HG02623 (cell line): ENCODE measurements around the gene SULT4A1.

Experiments
- ATAC-seq: cut with Tn5 transposase; IDR thresholded peaks from one replicate; pipeline ENCODE4 v1.9.1; 2021; ENCODE audit warnings: moderate library complexity; ENCODE audit not compliant: unreplicated experiment

The SULT4A1 gene

DNA sequence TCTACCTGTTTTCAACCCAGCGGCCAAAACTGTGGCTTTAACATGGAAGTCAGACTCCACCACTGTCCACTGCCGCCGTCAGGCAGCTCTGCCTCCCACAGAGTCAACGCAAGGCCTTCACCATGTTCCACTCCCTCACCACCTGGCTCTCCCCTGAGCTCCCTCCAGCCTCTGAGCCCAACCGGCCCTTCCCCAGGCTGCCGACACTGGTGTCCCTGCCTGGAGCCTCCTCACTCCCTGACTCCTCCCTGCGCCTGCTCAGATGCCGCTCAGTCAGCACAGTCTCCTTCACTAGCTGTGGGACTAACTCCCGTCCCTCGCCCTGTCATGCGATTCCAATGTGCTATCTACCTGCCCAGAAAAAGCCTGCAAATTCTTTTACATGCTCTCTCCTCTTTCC lies 16.3 kb downstream of the SULT4A1 start:
- no peak for ATAC-seq

DNA sequence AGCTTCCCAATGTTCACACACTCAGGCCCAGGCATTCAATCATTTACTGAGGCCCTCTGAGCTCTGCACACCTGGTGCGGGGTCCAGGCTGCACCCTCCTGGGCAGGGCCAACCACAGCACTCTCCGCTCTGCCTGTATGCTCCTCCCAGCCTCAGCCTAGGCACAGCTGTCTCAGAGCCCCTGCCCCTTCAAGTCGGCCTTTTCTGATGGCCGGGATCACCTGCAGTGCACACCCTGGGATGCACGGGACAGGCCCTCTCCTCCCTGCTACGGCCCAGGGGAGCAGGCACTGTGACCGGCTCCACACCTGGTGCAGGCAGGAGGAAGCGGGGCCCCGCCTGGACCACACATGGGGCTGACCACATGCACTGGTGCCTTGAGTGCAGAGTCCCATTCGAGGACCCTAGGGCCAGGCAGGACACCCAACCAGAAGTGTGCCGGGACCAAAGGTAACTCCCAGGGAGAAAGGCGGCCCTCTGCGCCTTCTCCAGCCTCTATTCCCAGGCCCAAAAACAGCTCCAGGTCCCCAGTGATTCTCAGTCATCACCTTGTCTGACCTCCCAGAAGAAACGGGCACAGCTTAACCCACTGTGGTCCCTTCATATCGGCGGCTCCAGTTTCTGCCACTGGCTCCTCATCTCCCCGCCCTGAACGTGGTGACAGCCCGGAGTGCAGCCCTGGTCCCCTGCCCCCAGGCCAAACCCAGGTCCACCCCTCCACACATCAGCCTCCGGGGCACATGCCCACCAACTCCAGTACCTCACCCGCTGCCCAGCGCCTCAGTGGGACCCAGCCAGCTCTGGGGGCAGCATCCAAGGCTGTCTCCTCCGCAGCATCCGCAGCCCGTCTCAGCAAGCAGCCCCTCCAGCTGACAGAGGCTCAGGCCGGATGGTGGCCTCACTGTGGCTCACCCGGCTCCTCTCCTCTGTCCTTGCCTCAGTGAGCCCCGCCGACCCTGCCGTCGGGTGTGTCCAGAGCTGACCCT lies 17.5 kb downstream of the SULT4A1 start:
- no peak for ATAC-seq

DNA sequence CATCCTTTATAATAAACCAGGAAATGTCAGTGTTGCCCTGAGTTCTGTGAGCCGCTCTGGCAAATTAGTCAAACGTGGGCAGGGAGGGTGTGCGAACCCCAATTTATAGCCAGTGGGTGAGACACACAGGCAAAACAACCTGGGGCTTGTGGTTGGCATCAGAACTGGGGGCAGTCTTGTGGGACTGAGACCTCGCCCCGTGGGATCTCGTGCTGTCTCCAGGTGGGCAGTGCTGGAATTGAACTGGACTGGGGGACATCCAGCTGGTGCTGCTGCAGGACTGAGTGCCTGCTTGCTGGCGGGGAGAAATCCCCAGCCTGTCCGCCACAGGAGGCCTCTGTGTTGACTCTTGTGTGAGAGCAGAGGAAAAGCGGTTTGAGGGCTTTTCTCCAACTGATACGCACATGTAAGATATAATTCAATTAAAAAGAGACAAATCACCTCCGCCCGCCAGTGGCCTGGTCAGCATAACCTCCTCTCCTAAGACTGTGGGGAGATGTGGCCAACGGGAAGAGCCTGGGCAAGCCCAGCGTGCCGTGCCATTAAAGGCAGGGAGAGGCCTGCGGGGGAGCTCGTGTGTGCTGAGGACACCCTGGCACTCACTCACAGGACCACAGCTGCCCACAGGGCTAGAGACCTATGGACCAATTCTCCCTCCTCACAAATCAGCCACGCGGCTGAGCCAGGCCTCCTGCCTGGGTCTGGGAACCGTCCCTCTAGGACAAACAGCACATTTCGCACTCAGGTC lies 18.4 kb downstream of the SULT4A1 start:
- no peak for ATAC-seq

DNA sequence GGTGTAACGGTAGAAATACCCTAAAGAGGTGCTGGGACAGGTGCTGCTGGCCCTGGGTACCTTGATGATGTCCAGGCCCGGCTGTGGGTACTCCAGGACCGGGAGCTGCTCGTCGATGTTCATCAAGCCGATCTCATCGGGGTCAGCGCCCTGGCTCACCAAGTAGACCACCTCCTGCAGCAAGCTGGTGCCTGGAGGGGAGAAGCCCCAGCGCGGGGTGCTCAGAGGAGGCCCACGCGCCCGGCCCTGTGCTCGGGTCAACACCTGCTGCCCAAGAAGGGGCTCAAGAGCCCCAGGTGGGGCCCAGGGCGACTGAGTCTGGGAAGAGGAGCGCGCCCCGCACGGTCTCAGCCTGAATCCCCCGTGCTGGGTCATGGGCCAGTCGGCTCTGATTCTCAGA lies 20.6 kb downstream of the SULT4A1 start:
- ATAC-seq, result no peak

DNA sequence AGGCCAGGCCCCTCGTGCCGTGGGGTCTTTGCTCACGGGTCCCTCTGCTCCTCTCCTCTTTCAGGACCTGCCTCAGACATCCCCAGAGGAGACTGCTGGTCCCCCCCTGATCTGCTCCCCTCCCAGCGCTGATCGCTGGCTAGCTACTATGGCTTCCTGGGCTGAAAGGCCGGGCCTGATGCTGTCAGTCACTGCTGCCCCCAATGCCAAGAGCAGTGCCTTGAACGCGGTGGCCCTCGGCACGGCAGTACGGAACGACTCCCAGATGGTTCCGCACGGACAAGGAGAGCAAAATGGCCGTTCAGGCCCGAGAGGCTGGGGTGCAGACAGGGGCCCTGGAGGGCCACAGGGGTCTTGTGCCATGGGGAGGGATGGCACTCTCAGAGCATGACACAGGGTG lies 21.5 kb downstream of the SULT4A1 start:
- no peak for ATAC-seq

DNA sequence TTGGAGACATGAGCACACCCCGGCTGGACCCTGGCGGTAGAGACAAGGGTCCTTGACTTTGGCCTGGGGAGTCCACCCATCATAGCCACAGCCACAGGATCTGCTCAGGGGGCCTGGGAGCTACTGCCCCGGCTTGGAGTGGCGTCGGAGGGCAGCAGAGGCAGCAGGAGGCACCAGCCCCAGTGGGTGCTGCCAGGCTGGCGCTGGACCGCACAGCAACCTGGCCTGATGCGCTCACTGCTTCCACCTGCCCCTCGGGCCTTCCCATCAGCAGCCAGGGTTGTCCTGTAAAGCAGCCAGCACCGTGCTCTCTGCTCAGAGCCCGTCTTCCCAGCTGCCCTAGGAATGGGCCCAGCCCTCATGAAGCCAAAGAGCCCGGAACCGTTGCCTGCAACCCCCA lies 21.9 kb downstream of the SULT4A1 start:
- ATAC-seq, result no peak

DNA sequence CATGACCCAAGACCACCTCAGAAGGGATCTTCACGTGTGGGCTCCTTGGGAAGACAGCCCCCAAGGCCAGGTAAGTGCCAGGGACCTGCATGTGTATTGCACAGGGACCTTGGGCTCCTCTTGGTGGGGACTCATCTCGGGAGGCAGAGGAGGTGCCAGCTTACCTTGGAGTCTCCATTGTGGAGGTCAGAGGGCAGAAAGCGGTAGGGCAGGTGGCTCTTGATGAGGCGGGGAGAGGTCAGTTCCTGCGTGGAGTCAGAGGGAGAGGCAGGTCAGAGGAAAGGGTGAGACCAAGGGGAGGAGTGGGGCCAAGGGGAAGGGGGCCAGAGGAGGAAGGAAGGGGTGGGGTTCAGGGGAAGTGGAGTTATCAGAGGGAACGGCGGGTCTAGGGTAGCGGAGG lies 22.5 kb downstream of the SULT4A1 start:
- no peak for ATAC-seq

DNA sequence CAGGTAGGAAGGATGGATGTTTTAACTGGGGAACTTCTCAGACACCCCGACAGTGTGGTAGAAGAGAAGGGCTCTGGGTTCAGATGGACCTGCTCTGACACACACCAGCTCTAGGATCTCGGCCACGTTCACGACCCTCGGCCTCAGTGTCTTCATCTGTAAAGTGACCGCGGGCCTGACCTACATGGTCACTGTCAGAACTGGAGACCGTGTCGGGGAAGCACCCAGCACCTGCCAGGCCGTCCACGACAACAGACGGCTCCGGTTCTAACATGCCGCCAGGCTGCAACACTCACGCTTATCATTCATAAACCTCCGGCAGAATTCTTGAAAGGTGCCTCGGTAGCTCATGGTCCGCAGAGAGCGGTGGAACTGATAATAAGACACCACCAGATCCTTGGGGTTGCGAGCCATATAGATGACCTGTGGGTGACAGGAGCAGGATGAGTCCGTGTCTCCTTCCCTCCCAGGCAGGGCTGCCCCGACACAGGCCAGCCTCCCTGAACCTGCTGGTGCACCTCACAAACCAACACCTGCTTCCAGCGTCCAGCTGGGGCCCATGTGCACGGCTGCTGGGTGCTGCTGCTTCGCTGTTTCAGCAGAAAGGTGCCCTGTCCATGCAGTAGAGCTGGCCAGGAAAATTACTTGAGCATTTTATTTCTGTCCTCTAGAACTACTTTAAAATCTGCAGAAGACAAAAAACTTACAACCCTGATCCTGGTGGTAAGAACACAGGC lies 23.6 kb downstream of the SULT4A1 start:
- ATAC-seq, result no peak

DNA sequence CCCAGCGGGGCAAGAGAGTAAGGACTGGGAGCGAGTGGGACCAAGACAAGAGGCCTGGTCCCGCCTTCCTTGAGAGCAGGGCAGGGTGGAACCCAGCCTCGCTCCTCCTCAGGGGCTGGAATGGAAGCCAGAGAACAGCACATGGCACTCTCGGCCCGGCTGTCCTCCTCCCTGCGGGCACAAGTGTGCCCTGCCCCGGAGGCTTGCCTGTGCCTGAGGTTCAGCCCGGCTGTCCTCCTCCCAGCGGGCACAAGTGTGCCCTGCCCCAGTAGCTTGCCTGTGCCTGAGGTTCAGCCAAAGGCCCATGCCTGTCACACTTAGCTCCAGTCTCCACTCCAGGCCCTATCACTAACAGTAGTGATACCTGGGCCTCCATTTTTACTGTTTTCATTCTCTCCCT lies 24.2 kb downstream of the SULT4A1 start:
- no peak for ATAC-seq

DNA sequence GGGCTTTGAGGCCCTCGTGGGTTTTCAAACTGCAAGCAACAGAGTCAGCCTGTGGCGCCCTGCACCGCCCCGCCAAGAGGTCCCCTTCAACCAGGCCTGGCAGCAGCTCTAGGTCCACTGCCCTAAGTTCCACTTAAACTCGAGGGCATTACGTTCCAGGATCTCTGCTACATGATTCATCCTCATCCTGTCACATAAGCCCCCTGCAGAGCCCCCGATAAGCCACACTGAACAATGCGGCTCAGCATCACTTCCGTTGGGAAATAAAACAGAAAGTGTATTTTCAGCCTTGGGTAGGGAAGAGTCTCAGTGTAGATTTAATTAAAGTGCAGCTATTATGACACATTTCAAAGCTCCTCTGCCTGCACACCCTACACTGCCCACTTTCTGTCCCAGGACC lies 24.6 kb downstream of the SULT4A1 start:
- no peak for ATAC-seq

DNA sequence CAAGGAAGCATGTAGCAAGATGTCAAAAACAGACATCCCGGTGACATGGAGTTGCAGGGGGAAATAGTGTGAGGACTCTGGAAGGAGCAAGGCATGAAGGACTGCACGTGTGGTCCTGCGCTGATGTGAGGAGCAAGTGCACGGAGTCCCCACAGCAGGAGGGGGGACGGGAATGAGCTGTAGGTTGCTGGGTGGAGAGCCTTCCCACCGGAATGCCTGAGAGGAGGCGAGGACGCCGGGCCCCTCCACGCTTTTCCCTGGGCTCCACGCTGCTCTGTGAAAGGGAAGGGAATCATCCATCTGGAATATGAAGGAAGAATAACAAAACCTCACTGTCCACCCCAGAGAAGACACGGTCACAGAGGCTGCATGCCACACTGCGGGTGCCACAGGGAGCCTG lies 26.6 kb downstream of the SULT4A1 start:
- no peak for ATAC-seq

DNA sequence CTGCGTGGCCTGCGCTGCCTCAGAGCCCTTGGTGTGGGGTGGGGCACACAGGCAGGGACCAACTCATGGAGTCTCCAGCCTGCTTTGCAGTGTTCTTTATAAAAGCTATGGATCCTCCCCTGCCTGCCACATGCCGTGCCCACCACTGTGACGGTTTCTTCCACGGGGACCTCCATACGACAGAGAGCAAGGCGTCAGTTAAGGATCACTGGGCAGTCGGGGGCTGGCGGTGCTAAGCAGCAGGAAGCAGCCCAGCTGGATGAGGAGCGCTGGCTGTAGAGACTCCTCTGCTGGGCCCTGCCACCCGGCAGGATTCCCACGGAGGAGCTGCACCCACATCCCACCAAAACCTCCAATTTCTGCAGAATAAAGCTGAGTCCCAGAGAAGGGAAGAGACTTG lies 27.1 kb downstream of the SULT4A1 start:
- ATAC-seq, result no peak

DNA sequence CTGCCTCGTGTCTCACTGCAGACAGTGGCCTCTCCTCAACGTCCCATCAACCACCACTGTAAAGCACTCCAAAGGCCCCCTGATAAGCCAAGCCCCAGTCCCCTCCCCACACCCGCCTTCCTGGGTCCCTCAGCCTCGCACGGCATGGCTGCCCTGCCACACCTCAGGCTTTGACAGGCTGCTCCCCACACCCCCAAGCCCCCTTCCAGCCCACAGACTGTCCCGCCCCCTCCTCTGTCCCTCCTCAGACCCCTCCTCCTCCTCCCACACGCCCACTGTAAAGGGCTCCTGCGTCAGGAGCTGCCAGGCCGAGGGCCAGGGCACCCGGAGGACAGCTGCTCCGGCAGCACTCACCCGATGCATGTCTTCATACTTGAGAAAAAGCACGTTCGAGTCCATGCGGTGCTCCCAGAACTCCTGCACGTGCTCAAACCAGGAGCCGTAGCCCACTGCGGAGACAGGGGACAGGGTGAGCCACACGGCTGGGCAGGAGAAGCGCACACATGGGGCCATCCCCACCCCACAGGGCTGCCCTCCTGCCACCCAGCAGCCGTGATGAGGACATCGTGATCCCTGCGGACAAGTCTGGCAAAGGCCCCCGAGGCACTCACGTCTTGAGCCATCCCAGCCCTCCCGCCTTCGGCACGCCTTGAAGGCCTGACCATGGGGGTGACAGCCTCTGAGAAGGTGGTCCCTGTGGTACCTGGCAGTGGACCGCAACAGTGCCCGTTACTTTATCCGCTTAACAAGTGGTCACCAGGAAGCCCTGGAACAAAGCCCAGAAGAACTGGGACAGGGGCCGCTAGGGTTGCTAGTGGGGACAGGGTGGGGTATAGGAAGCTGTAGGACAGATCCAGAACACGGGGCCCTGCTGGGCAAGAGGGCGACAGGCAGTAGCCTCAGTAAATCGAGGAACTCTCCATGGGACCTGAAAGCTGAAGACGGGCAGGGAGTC lies 28.8 kb downstream of the SULT4A1 start:
- no peak for ATAC-seq

DNA sequence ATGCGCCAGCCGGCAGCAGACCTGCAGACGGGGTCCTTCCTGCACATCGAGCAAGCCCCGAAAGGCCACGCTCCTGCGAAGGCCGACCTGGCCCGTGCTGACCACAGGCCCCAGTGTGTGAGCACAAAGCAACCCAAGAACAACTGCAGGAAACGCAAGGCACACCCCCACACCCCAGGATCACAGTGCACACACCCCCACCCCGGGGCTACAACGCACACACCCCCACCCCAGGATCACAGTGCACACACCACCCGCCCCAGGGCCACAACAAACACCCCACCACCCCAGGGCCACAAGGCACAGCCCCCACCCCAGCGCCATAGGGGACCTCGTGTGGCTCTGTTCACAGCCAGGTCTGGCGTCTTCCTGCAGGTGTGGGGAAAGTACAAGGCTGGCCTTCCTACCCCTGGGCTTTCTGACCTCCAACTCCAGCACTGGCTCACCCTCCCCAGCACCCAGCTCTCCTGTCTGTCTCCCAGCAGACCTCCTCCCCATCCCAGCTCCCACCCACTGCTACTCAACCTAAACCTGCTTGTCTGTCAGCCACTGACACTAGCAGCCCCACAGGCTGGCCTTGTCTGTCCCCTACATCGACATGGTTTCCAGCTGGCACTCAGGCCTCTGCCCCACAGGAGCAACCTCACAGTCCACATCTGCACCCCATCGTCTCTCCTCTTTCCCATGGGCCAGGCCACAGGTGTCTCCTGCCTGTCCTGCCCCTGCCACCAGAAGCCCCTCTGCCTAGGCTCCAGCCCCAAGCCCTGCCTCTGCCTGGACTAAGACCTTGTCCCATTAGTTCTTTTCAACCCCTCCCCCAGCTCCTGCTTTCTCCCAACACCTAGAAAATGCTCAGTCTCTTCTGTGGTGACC lies 29.7 kb downstream of the SULT4A1 start:
- no peak for ATAC-seq

DNA sequence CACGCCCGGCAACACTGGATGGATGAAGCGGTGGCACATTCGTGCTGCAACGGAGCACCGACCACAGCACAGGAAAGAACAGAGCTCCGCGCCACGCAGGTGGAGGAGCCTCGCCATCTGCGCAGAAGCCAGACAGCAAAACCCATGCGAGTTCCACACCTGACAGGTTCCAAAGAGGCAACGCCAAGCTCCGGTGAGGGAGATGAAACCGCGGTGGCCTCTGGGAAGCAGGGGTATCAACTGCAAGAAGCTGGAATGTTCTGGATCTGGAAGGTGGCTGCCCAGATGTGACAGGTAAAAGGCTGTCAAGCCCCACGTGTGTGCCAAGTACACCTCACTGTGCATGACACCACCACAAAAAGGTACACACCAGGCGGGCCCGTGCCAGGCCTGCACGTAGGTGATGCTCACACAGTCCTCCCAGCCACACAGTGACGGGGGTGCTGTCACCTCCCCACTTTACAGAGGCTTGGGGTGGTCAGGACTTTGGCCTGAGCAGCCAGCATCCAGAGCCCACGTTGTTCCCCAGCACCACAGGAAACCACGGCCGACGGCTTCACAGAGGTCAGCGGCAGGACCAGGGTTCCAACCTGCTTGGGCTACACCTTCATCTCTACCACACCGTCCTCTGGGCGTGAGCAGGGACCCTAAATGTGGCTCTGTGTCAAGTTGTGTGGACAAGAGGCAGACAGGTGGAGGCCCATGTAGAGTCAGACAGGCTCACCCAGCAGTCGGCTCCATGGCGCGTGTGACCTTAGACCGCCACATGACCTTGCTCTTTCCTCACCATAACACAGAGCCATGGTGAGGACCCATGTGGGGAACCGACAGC lies 30.5 kb downstream of the SULT4A1 start:
- no peak for ATAC-seq

DNA sequence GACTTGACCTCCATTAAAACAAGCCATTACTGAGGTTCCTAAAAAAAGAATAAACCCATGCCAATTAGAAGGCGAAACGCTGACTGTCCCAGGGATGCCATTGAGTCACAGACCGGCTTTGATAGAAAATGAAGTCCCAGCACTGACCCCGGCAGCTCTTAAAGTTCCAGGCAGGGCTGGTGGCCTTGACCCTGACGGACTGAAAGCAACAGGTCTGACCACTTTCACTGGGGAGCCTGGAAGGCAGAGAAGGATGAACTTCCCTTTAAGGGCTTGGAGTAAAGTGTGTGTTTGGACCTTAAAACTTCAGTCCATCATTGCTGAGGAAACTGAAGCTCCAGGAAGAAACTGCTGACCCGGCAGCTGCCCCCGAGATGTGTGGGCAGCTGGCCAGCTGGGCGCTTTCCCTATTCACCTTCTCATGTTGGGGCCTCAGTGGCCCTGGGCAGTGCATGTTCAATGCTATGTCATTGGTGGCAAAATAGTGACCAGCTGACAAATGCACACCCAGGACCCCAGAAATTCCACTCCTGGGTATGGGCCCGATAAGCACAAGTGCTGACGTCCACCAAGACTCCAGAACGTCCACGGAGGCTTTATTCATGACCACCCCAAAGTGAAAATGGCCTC lies 31.3 kb downstream of the SULT4A1 start:
- ATAC-seq, result no peak

DNA sequence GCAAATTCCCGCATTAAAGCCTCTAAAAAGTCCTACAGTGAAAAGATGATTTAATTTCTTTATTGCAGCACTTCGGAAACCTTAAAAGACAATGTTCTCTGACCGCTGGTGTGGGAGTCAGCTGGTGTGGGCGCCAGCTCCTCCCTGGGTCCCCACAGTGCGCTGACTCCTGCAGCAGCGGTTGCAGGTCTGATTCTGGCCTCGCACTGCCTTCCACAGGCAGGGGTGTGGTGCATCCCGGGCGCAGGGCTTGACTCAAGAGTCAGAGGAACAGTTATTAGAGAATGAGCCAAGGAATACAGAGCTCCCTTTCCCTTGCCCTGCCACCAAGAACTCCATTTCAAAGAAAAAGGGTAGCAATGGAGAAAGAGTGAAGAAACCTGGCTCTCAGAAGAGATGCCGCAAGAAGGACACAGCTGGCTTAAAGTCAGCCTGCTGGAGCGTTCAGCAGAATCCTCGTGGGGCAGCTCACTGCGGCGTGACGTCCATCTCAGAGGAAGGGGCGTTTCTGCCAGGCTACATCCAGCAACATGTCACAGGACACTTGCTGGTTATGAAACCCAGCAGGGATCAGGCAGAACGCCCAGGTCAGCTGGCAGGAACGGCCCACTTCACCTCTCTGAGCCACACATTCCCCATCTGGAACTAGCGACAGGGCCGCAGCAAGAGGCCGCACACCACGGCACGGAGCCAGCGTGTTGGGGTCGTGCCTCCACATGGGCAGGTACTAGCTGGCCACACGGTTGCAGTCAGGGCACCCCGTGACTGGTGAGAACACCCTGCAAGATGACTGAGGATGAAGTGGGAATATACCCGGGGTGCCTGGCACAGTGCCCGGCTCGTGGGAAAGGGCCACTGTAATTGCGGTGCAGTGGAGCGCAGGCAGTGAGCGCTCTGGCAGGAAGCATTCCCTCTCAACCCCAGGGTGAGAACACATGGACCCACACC lies 32.1 kb downstream of the SULT4A1 start:
- ATAC-seq, result no peak
